HepG2 (cell line): ENCODE data around the gene CA14. TPM values are rescaled to one million over a fixed set of nuclear protein-coding genes. Genes with fewer than 3 reads are reported as not detected.

Experiments used
- ATF2 ChIP-seq: sonication (generic); formaldehyde crosslinking; IDR thresholded peaks from 2 replicates; pipeline ENCODE4 v1.4.0; 2020; ENCODE audit warnings: missing genetic modification reagents
- GLMP ChIP-seq: sonication (generic); formaldehyde crosslinking; IDR thresholded peaks from 2 replicates; pipeline ENCODE4 v1.9.0; 2021; ENCODE audit warnings: missing genetic modification reagents, mild to moderate bottlenecking, borderline replicate concordance
- PITX1 ChIP-seq: sonication (generic); formaldehyde crosslinking; IDR thresholded peaks from 2 replicates; pipeline ENCODE4 v1.5.1; 2020; ENCODE audit warnings: mild to moderate bottlenecking, missing genetic modification reagents
- ZNF138 ChIP-seq: sonication (generic); formaldehyde crosslinking; IDR thresholded peaks from 2 replicates; pipeline ENCODE4 v1.5.0; 2020; ENCODE audit warnings: mild to moderate bottlenecking, low read depth, missing genetic modification reagents
- ZNF160 ChIP-seq: sonication (generic); formaldehyde crosslinking; IDR thresholded peaks from 2 replicates; pipeline ENCODE4 v1.8.0; 2022; ENCODE audit warnings: mild to moderate bottlenecking, inconsistent platforms, missing genetic modification reagents
- ZNF318 ChIP-seq: sonication (generic); formaldehyde crosslinking; IDR thresholded peaks from 2 replicates; pipeline ENCODE4 v1.4.0; 2020; ENCODE audit warnings: mild to moderate bottlenecking, missing genetic modification reagents
- ZNF441 ChIP-seq: sonication (generic); formaldehyde crosslinking; IDR thresholded peaks from 2 replicates; pipeline ENCODE4 v1.7.0; 2021; ENCODE audit warnings: missing genetic modification reagents, borderline replicate concordance
- ZNF547 ChIP-seq: sonication (generic); formaldehyde crosslinking; IDR thresholded peaks from 2 replicates; pipeline ENCODE4 v1.5.1; 2020; ENCODE audit warnings: mild to moderate bottlenecking, missing genetic modification reagents
- polyA plus RNA-seq, 8 experiments: library from polyadenylated mRNA; depleted of rRNA in 3 of 8; stranded (reverse) in 7 of 8; unstranded in 1 of 8; fragments of >200 nt; fragmentation: Illumina TruSeq in 4 of 8; extraction: Trizol in 4 of 8; gene quantifications; 2 replicates each; pipeline versions ENCODE4 v1.2.1 to v1.2.3, GENCODE V29; 2011 to 2016; ENCODE audit warnings: low read depth in 4 of 8, missing spikeins in 1 of 8, mixed read lengths in 1 of 8; ENCODE audit not compliant: insufficient read depth in 1 of 8
- total RNA-seq, 5 experiments: library from RNA; depleted of rRNA; stranded (reverse); fragments of >200 nt; fragmentation: Illumina TruSeq; extraction: Trizol; gene quantifications; 2 replicates each; pipeline ENCODE4 v1.2.3, GENCODE V29; 2016; ENCODE audit warnings: low read depth in 1 of 5
- TF ChIP-seq, protein P1 (sequence below): sonication (generic); formaldehyde crosslinking; IDR thresholded peaks from 2 replicates; pipeline ENCODE4 v1.8.1; 2022; ENCODE audit warnings: low read depth, mild to moderate bottlenecking, missing genetic modification reagents
- TF ChIP-seq, protein P2 (sequence below): sonication (generic); formaldehyde crosslinking; IDR thresholded peaks from 2 replicates; pipeline ENCODE4 v1.5.1; 2020; ENCODE audit warnings: missing genetic modification reagents, mild to moderate bottlenecking, borderline replicate concordance

CA14 gene
- total and polyA plus RNA-seq, 2 of the 13 experiments (the other 11 are each of a cell fraction or from before 2014, with no cell fraction given) = 2.4 to 8.5 TPM

- no peak for TF ChIP-seq ZNF318 (CRISPR knock-in tag)
- TF ChIP-seq, protein P1, sequence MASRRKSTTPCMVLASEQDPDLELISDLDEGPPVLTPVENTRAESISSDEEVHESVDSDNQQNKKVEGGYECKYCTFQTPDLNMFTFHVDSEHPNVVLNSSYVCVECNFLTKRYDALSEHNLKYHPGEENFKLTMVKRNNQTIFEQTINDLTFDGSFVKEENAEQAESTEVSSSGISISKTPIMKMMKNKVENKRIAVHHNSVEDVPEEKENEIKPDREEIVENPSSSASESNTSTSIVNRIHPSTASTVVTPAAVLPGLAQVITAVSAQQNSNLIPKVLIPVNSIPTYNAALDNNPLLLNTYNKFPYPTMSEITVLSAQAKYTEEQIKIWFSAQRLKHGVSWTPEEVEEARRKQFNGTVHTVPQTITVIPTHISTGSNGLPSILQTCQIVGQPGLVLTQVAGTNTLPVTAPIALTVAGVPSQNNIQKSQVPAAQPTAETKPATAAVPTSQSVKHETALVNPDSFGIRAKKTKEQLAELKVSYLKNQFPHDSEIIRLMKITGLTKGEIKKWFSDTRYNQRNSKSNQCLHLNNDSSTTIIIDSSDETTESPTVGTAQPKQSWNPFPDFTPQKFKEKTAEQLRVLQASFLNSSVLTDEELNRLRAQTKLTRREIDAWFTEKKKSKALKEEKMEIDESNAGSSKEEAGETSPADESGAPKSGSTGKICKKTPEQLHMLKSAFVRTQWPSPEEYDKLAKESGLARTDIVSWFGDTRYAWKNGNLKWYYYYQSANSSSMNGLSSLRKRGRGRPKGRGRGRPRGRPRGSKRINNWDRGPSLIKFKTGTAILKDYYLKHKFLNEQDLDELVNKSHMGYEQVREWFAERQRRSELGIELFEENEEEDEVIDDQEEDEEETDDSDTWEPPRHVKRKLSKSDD (CRISPR knock-in tag) = no peak; the same call in 1 of the 2 replicates
- TF ChIP-seq ZNF441 (CRISPR knock-in tag) = no peak
- TF ChIP-seq ATF2 = no peak
- TF ChIP-seq, protein P2, sequence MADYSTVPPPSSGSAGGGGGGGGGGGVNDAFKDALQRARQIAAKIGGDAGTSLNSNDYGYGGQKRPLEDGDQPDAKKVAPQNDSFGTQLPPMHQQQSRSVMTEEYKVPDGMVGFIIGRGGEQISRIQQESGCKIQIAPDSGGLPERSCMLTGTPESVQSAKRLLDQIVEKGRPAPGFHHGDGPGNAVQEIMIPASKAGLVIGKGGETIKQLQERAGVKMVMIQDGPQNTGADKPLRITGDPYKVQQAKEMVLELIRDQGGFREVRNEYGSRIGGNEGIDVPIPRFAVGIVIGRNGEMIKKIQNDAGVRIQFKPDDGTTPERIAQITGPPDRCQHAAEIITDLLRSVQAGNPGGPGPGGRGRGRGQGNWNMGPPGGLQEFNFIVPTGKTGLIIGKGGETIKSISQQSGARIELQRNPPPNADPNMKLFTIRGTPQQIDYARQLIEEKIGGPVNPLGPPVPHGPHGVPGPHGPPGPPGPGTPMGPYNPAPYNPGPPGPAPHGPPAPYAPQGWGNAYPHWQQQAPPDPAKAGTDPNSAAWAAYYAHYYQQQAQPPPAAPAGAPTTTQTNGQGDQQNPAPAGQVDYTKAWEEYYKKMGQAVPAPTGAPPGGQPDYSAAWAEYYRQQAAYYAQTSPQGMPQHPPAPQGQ (CRISPR knock-in tag) = no peak
- TF ChIP-seq GLMP (CRISPR knock-in tag) = no peak
- TF ChIP-seq ZNF138 (CRISPR knock-in tag) = no peak
- TF ChIP-seq PITX1 (CRISPR knock-in tag) = peak; percentile 54; the same call in 1 of the 2 replicates
- no peak for TF ChIP-seq ZNF547 (CRISPR knock-in tag)
- TF ChIP-seq ZNF160 (CRISPR knock-in tag) = peak; percentile 21; the same call in 1 of the 2 replicates
Observed at GRCh38 chr1:150293433-150294253, 36.1 kb downstream of the CA14 start, which contains the start of gene MRPS21 (continued).
